SH-SY5Y (cell line): Measurements from ENCODE around the gene SUSD1.

ENCODE experiments used
- GATA2 ChIP-seq: IDR thresholded peaks from 2 replicates; pipeline ENCODE4 v1.6.1; 2011; ENCODE audit warnings: mild to moderate bottlenecking, low read depth, low read length
- GATA3 ChIP-seq: IDR thresholded peaks from 2 replicates; pipeline ENCODE4 v1.6.1; 2011; ENCODE audit warnings: low read depth, mild to moderate bottlenecking, low read length, moderate library complexity

GRCh38 chr9:112021742-112022141 is 153.4 kb downstream of the SUSD1 start:
- TF ChIP-seq GATA2 (no peak), GATA3 (no peak)
